Stimulated activated CD8-positive, alpha-beta memory T cell treated with anti-CD3 and anti-CD28 coated beads, Interleukin-12 subunit alpha, Interleukin-12 subunit beta, amount 100 ng/mL, for 24 hours (primary cell): ENCODE measurements around the gene SIPA1L3.
"Not testable (repeated sequence)": the region's sequence is repeated elsewhere in the genome, so short reads cannot be mapped to it uniquely, and the experiment has no call there.

Source experiments
- DNase-seq: peaks from one replicate; pipeline ENCODE4 v3.0.0-alpha.2; 2020; ENCODE audit errors: extremely low read depth

Gene SIPA1L3

GRCh38 chr19:37914908-37915307 is 7.9 kb downstream of the SIPA1L3 start:
- no peak for DNase-seq

- no peak for DNase-seq
These were observed 13.8 kb downstream of the SIPA1L3 start for GRCh38 chr19:37920591-37921450.

- not testable (repeated sequence) for DNase-seq
These were observed 17.6 kb downstream of the SIPA1L3 start for GRCh38 chr19:37924573-37924972.

- DNase-seq = no peak
These were observed 18.2 kb downstream of the SIPA1L3 start for GRCh38 chr19:37925212-37925611.

- DNase-seq = no peak
These were observed 19.2 kb downstream of the SIPA1L3 start for GRCh38 chr19:37926255-37926654.

GRCh38 chr19:37926711-37927110 is 19.7 kb downstream of the SIPA1L3 start:
- no peak for DNase-seq

GRCh38 chr19:37928527-37929286 is 21.7 kb downstream of the SIPA1L3 start:
- DNase-seq = no peak

GRCh38 chr19:37929355-37929923 is 22.4 kb downstream of the SIPA1L3 start:
- no peak for DNase-seq

- DNase-seq = no peak
These were observed 23.4 kb downstream of the SIPA1L3 start for GRCh38 chr19:37930416-37930815.

GRCh38 chr19:37931881-37932655 is 25.1 kb downstream of the SIPA1L3 start:
- no peak for DNase-seq

- no peak for DNase-seq
These were observed 26.3 kb downstream of the SIPA1L3 start for GRCh38 chr19:37932985-37933936.

- DNase-seq = no peak
These were observed 26.9 kb downstream of the SIPA1L3 start for GRCh38 chr19:37933937-37934358.

- no peak for DNase-seq
These were observed 28.3 kb downstream of the SIPA1L3 start for GRCh38 chr19:37935341-37935740.

GRCh38 chr19:37936166-37936565 is 29.2 kb downstream of the SIPA1L3 start:
- DNase-seq = no peak

- no peak for DNase-seq
These were observed 29.9 kb downstream of the SIPA1L3 start for GRCh38 chr19:37936886-37937285.

- no peak for DNase-seq
These were observed 31.3 kb downstream of the SIPA1L3 start for GRCh38 chr19:37938353-37938752.

GRCh38 chr19:37941782-37942515 is 34.9 kb downstream of the SIPA1L3 start:
- DNase-seq = no peak

GRCh38 chr19:37942516-37942902 is 35.5 kb downstream of the SIPA1L3 start:
- DNase-seq = no peak

GRCh38 chr19:37943480-37943879 is 36.5 kb downstream of the SIPA1L3 start:
- DNase-seq = no peak

- no peak for DNase-seq
These were observed 39.1 kb downstream of the SIPA1L3 start for GRCh38 chr19:37946132-37946531.
